ENCODE results near the gene DAB2IP.

Gene DAB2IP

DNA sequence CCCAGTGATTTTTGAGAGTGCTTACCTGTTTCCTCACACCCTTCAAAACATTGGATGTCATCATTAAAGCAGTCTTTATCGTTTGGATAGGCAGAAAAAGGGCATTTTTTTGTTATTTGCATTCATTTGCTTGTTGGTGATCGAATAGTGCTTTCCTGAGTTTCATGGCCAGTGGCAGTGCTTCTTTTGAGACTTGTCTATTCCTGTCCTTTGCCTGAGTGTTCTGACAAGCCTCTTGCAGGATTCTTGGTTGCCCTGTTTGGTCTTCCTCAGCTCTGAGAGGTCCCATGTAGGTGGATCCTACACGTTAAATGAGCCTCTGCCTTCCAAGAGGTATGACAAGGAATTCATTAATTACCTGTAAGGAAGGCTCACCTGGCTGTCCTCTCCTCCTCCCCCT is 52.8 kb downstream of the DAB2IP start:
- TF ChIP-seq EZH2phosphoT487 (IDR thresholded peaks at IDR 0.05; ENCODE audit: low read depth), result no peak
- TF ChIP-seq, protein P1, sequence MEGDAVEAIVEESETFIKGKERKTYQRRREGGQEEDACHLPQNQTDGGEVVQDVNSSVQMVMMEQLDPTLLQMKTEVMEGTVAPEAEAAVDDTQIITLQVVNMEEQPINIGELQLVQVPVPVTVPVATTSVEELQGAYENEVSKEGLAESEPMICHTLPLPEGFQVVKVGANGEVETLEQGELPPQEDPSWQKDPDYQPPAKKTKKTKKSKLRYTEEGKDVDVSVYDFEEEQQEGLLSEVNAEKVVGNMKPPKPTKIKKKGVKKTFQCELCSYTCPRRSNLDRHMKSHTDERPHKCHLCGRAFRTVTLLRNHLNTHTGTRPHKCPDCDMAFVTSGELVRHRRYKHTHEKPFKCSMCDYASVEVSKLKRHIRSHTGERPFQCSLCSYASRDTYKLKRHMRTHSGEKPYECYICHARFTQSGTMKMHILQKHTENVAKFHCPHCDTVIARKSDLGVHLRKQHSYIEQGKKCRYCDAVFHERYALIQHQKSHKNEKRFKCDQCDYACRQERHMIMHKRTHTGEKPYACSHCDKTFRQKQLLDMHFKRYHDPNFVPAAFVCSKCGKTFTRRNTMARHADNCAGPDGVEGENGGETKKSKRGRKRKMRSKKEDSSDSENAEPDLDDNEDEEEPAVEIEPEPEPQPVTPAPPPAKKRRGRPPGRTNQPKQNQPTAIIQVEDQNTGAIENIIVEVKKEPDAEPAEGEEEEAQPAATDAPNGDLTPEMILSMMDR (IDR thresholded peaks at IDR 0.05; ENCODE audit: low read depth, low read length), result no peak
- H3K4me1 ChIP-seq (ENCODE audit: low read length), result peaks cover 27% of the 10 kb centered on the region
- H3K27ac ChIP-seq (ENCODE audit: low read length), result no peak overlapping the region
- no peak overlapping the region for H3K9ac ChIP-seq (ENCODE audit: low read length)
- H3K79me2 ChIP-seq (ENCODE audit: low read length), result no peaks in the 10 kb centered on the region
- peaks cover 47% of the 10 kb centered on the region for H3K27me3 ChIP-seq (ENCODE audit: low read depth, low read length)
- H3K36me3 ChIP-seq (replicated peaks; ENCODE audit: low read depth, low read length), result no peaks in the 10 kb centered on the region
- no peak overlapping the region for H3K4me3 ChIP-seq (ENCODE audit: low read length)
- no peak overlapping the region for H3K4me2 ChIP-seq (ENCODE audit: low read length)
- H2AFZ ChIP-seq (ENCODE audit: low read depth, low read length), result no peak overlapping the region
- H4K20me1 ChIP-seq (ENCODE audit: insufficient read depth, low read length), result no peaks in the 10 kb centered on the region
- no peaks in the 10 kb centered on the region for H3K9me3 ChIP-seq (ENCODE audit: insufficient read depth, low read length)

DNA sequence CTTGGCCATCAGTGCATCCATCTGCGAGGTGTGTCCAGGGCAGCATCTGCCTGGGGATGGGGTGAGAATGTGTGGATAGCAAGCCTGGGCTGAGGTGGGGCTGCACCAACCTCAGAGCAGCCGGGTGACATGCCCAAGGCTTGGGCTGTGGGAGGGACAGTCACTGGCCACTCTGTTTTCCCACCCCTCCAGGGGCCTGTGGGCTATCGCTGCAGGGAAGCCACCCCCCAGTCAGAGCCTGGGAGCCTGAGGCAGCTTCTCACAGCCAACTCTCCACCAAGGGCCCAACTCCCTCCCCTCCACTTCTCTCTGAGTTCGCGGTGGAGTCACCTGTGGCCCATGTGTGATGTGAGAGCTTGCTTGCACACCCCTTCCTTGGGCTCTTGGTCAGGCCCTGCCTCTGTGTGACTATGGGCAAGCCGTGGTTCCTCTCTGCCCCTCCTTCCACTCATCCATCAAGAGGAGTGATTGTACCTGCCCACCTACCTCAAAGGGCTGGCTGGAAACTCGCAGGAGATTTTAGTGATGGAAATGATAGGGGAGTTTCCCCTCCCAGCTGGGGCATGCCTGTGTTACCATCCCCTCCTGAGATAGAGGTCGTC is 54.8 kb downstream of the DAB2IP start:
- Histone ChIP-seq H3K9ac (ENCODE audit: low read length) (no peak overlapping the region), H3K4me2 (ENCODE audit: low read length) (no peak overlapping the region)

DNA sequence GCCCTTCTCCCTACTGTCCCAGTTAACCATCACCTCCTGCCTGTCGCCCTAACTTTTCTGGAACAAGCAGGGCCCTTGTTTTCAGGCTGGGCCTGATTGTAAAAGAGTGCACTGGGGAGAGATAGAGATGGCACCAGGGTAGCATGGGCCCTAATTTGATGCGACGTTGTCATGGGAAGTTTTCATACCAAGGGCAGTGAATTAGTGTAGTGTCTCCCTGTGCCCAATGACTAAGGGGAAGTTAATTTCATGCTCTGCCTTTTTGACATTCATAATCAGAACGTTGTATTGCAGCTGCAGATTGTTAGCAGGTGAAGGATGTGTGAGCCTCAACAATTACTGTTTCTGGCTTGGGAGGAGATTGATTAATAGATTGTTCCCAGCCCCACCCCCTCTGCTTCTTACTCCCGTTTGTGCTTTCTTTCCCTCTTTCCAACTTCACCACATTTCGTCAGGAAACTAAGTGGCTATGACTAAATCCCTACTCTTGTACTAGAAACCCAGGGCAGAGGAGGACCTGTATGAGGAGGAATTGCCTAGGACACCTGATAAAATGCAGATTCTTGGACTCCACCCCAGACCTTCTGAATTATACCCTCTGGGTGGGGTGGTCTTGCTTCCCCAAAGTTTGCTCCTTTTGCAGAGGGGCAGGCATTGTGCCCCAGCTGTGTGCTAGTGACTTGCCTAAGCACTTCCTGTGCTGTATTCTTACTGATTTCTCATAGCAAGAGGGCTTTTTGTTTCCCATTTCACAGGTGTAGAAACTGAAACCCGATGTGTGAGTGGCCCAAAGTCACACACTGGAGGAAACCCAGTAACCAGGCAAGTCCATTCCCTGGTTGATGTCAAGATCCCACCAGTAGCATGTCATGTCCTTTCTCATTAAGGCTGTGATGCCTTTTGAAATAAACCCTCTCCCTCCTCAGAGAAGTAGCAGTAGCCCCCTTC is 56.3 kb downstream of the DAB2IP start:
- H3K27me3 ChIP-seq (ENCODE audit: low read depth, low read length), result peaks cover 20% of the 10 kb centered on the region
- peaks cover 17% of the 10 kb centered on the region for H3K4me1 ChIP-seq (ENCODE audit: low read length)
- H3K9ac ChIP-seq (ENCODE audit: low read length), result no peak overlapping the region
- no peaks in the 10 kb centered on the region for H3K36me3 ChIP-seq (replicated peaks; ENCODE audit: low read depth, low read length)
- H2AFZ ChIP-seq (ENCODE audit: low read depth, low read length), result no peak overlapping the region
- no peak for TF ChIP-seq EZH2phosphoT487 (IDR thresholded peaks at IDR 0.05; ENCODE audit: low read depth)
- TF ChIP-seq, protein P1 (IDR thresholded peaks at IDR 0.05; ENCODE audit: low read depth, low read length), result no peak
- peak overlapping the region; percentile 51 for H3K4me2 ChIP-seq (ENCODE audit: low read length)
- no peak overlapping the region for H3K27ac ChIP-seq (ENCODE audit: low read length)
- no peaks in the 10 kb centered on the region for H4K20me1 ChIP-seq (ENCODE audit: insufficient read depth, low read length)
- H3K9me3 ChIP-seq (ENCODE audit: insufficient read depth, low read length), result no peaks in the 10 kb centered on the region
- no peaks in the 10 kb centered on the region for H3K79me2 ChIP-seq (ENCODE audit: low read length)
- H3K4me3 ChIP-seq (ENCODE audit: low read length), result no peak overlapping the region

More for the DNA sequence above, 54.8 kb downstream of the DAB2IP start:
- Histone ChIP-seq H3K79me2 (ENCODE audit: low read length) (no peaks in the 10 kb centered on the region), H3K27me3 (ENCODE audit: low read depth, low read length) (peaks cover 29% of the 10 kb centered on the region), H3K4me3 (ENCODE audit: low read length) (no peak overlapping the region), H3K36me3 (replicated peaks; ENCODE audit: low read depth, low read length) (no peaks in the 10 kb centered on the region), H3K4me1 (ENCODE audit: low read length) (peaks cover 17% of the 10 kb centered on the region), H2AFZ (ENCODE audit: low read depth, low read length) (no peak overlapping the region), H4K20me1 (ENCODE audit: insufficient read depth, low read length) (no peaks in the 10 kb centered on the region), H3K9me3 (ENCODE audit: insufficient read depth, low read length) (no peaks in the 10 kb centered on the region), H3K27ac (ENCODE audit: low read length) (no peak overlapping the region)
- no peak for TF ChIP-seq EZH2phosphoT487 (IDR thresholded peaks at IDR 0.05; ENCODE audit: low read depth)
- TF ChIP-seq, protein P1 (IDR thresholded peaks at IDR 0.05; ENCODE audit: low read depth, low read length), result no peak

Measured in OCI-LY3 (cell line).